22Rv1 (cell line): ENCODE results near the gene HBA1.
A peak's percentile ranks its signal among the peaks of the same experiment; 100 is the strongest.

Source experiments
- H3K27ac ChIP-seq: fragments of 450-650 bp; 2 replicates; pipeline ENCODE4 v1.5.1; 2017
- CTCF ChIP-seq: fragments of 450-650 bp; IDR thresholded peaks from 2 replicates; pipeline ENCODE4 v1.5.1; 2017; ENCODE audit warnings: mild to moderate bottlenecking
- ZFX ChIP-seq: fragments of 450-650 bp; IDR thresholded peaks from 2 replicates; pipeline ENCODE4 v1.6.1; 2017; ENCODE audit warnings: antibody characterized with exemption, borderline replicate concordance

The HBA1 gene

GRCh38 chr16:168424-168823 lies 8.1 kb upstream of the HBA1 start:
- TF ChIP-seq ZFX (no peak), CTCF (no peak)
- peak overlapping the region; percentile 55 for H3K27ac ChIP-seq

DNA sequence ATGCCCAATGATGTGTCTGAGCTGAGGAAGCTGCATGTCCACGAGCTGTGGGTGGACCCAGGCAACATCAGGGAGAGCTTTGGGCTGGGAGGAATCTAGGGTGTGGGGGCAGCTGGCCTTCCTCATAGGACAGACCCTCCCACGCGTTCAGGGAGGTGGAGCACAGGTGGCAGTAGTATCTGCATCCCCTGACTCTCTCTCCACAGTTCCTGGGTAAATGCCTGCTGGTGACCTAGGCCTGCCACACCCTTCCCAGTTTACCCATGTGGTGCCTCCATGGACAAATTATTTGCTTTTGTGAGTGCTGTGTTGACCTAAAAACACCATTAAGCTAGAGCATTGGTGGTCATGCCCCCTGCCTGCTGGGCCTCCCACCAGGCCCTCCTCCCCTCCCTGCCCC lies 7.5 kb upstream of the HBA1 start:
- peak overlapping the region; percentile 55 for H3K27ac ChIP-seq
- TF ChIP-seq ZFX (no peak), CTCF (no peak)

GRCh38 chr16:170088-170507 lies 6.4 kb upstream of the HBA1 start:
- peak overlapping the region; percentile 55 for H3K27ac ChIP-seq

DNA sequence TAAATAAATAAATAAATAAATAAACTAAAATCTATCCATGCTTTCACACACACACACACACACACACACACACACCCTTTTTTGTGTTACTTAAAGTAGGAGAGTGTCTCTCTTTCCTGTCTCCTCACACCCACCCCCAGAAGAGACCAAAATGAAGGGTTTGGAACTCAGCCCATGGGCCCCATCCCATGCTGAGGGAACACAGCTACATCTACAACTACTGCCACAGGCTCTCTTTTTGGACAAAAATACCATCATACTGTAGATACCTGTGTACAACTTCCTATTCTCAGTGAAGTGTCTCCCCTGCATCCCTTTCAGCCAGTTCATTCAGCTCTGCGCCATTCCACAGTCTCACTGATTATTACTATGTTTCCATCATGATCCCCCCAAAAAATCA lies 5.7 kb upstream of the HBA1 start:
- no peak overlapping the region for H3K27ac ChIP-seq
- TF ChIP-seq CTCF (no peak), ZFX (no peak)

DNA sequence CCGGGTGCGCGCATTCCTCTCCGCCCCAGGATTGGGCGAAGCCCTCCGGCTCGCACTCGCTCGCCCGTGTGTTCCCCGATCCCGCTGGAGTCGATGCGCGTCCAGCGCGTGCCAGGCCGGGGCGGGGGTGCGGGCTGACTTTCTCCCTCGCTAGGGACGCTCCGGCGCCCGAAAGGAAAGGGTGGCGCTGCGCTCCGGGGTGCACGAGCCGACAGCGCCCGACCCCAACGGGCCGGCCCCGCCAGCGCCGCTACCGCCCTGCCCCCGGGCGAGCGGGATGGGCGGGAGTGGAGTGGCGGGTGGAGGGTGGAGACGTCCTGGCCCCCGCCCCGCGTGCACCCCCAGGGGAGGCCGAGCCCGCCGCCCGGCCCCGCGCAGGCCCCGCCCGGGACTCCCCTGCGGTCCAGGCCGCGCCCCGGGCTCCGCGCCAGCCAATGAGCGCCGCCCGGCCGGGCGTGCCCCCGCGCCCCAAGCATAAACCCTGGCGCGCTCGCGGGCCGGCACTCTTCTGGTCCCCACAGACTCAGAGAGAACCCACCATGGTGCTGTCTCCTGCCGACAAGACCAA lies 4.0 kb upstream of the HBA1 start, which contains the start of gene HBA2:
Gene HBA2, plus strand, starts transcription at position 503 of the 568 bp plus-strand sequence. Its CDS starts 37 bp downstream, at position 540.
- H3K27ac ChIP-seq: peak within 1 kb of the TSS; percentile 65

GRCh38 chr16:173211-173854 lies 3.1 kb upstream of the HBA1 start:
- H3K27ac ChIP-seq: peak overlapping the region; percentile 65

- peak overlapping the region; percentile 70 for H3K27ac ChIP-seq
Measured at GRCh38 chr16:173928-174769, 2.3 kb upstream of the HBA1 start.

DNA sequence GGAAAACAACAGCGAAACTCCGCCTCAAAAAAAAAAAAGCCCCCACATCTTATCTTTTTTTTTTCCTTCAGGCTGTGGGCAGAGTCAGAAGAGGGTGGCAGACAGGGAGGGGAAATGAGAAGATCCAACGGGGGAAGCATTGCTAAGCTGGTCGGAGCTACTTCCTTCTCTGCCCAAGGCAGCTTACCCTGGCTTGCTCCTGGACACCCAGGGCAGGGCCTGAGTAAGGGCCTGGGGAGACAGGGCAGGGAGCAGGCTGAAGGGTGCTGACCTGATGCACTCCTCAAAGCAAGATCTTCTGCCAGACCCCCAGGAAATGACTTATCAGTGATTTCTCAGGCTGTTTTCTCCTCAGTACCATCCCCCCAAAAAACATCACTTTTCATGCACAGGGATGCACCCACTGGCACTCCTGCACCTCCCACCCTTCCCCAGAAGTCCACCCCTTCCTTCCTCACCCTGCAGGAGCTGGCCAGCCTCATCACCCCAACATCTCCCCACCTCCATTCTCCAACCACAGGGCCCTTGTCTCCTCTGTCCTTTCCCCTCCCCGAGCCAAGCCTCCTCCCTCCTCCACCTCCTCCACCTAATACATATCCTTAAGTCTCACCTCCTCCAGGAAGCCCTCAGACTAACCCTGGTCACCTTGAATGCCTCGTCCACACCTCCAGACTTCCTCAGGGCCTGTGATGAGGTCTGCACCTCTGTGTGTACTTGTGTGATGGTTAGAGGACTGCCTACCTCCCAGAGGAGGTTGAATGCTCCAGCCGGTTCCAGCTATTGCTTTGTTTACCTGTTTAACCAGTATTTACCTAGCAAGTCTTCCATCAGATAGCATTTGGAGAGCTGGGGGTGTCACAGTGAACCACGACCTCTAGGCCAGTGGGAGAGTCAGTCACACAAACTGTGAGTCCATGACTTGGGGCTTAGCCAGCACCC lies 1.2 kb upstream of the HBA1 start:
- TF ChIP-seq ZFX (no peak), CTCF (no peak)
- H3K27ac ChIP-seq: peak overlapping the region; percentile 70

DNA sequence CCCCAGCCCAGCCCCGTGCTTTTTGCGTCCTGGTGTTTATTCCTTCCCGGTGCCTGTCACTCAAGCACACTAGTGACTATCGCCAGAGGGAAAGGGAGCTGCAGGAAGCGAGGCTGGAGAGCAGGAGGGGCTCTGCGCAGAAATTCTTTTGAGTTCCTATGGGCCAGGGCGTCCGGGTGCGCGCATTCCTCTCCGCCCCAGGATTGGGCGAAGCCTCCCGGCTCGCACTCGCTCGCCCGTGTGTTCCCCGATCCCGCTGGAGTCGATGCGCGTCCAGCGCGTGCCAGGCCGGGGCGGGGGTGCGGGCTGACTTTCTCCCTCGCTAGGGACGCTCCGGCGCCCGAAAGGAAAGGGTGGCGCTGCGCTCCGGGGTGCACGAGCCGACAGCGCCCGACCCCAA lies 474 bp upstream of the HBA1 start:
- peak overlapping the region; percentile 70 for H3K27ac ChIP-seq
